K562 (cell line): ENCODE results near the gene DOCK4. TPM values are rescaled to one million over a fixed set of nuclear protein-coding genes. Genes with fewer than 3 reads are reported as not detected.

Experiments used
- ATAC-seq: fragments of 200-7000 bp; cut with Tn5 transposase; 3 replicates; pipeline ENCODE4 v1.9.1; 2020; ENCODE audit warnings: moderate library complexity
- BruUV-seq: library from RNA; stranded (reverse); fragments of 400-500 nt; replicated peaks from 2 replicates; lab custom pipeline; 2021; lab: Mats Ljungman, UMichigan
- CTCF ChIA-PET: fragments of 300-600 bp; formaldehyde crosslinking; extraction: SDS; loops from one replicate; lab custom pipeline; 2021; ENCODE audit warnings: low intra/inter-chr PET ratio; lab: Yijun Ruan, JAX
- POLR2A ChIA-PET: fragments of 300-600, 350-650 bp; sonication (Branson Sonifier 250); formaldehyde crosslinking; extraction: SDS; loops from one replicate; lab custom pipeline; 2021; ENCODE audit warnings: antibody characterized with exemption, inconsistent platforms; lab: Yijun Ruan, JAX
- DNase-seq, 4 experiments: peaks; one replicate each; pipeline versions ENCODE4 v3.0.0 to v3.0.0-alpha.2; 2011 to 2018; ENCODE audit warnings: low spot score in 3 of 4, mixed read lengths in 3 of 4; ENCODE audit errors: extremely low read depth in 1 of 4
- FAIRE-seq: peaks from 2 replicates; lab custom pipeline; 2011; peaks lifted over from hg19 to GRCh38; lab: Jason Lieb, UNC
- H2AFZ ChIP-seq: 2 replicates; pipeline ENCODE4 v1.6.0; 2011; ENCODE audit warnings: low read depth, low read length, control low read depth, inconsistent platforms
- H3K27ac ChIP-seq: fragments of 200-600 bp; 3 replicates; pipeline ENCODE4 v1.8.0; 2011; ENCODE audit warnings: low read depth, mild to moderate bottlenecking, control low read depth, inconsistent platforms, low read length, moderate library complexity, mixed read lengths; ENCODE audit errors: extremely low read depth
- H3K27me3 ChIP-seq, 2 experiments: fragments of 300-600 bp in 1 of 2; 2 replicates in 1 of 2; 3 replicates in 1 of 2; pipeline versions ENCODE4 v1.6.0 to v1.8.0; 2011; ENCODE audit warnings: inconsistent platforms in 2 of 2, low read length in 2 of 2, mild to moderate bottlenecking in 1 of 2, mixed read lengths in 1 of 2, moderate library complexity in 1 of 2; ENCODE audit not compliant: control insufficient read depth in 2 of 2, insufficient read depth in 2 of 2
- H3K36me3 ChIP-seq: fragments of 300-600 bp; 3 replicates; pipeline ENCODE4 v1.8.0; 2011; ENCODE audit warnings: mild to moderate bottlenecking, low read length, inconsistent platforms; ENCODE audit not compliant: control insufficient read depth, insufficient read depth
- H3K4me1 ChIP-seq, 2 experiments: fragments of 200-600 bp in 1 of 2; replicated peaks in 1 of 2; 2 replicates in 1 of 2; 3 replicates in 1 of 2; pipeline versions ENCODE4 v1.5.1 to v1.8.0; 2011; ENCODE audit warnings: inconsistent platforms in 2 of 2, low read length in 2 of 2, mild to moderate bottlenecking in 1 of 2, mixed read lengths in 1 of 2, moderate library complexity in 1 of 2; ENCODE audit not compliant: control insufficient read depth in 2 of 2, insufficient read depth in 2 of 2
- H3K4me2 ChIP-seq: 2 replicates; pipeline ENCODE4 v1.6.1; 2011; ENCODE audit warnings: low read length, control low read depth, inconsistent platforms, mixed read lengths; ENCODE audit not compliant: insufficient read depth
- H3K4me3 ChIP-seq: fragments of 200-600 bp; sonication (generic), shearing (Covaris generic); 2 replicates; pipeline ENCODE4 v1.5.1; 2016; ENCODE audit warnings: control low read depth, inconsistent platforms
- H3K79me2 ChIP-seq: fragments of 200-600 bp; 3 replicates; pipeline ENCODE4 v1.8.0; 2011; ENCODE audit warnings: low read length, inconsistent platforms; ENCODE audit not compliant: control insufficient read depth, insufficient read depth
- H3K9ac ChIP-seq, 2 experiments: 2 replicates each; pipeline versions ENCODE4 v1.6.0 to v1.6.1; 2011; ENCODE audit warnings: low read depth in 2 of 2, low read length in 2 of 2, control low read depth in 1 of 2, inconsistent platforms in 1 of 2, mild to moderate bottlenecking in 1 of 2, mixed read lengths in 1 of 2; ENCODE audit not compliant: insufficient read depth in 1 of 2
- H3K9me1 ChIP-seq: one replicate; pipeline ENCODE4 v1.6.0; 2011; ENCODE audit warnings: inconsistent platforms, mild to moderate bottlenecking, low read length, moderate library complexity; ENCODE audit not compliant: control insufficient read depth, insufficient read depth
- H3K9me3 ChIP-seq: replicated peaks from 2 replicates; pipeline ENCODE4 v1.5.1; 2011; ENCODE audit warnings: low read depth, low read length, inconsistent platforms; ENCODE audit not compliant: control insufficient read depth, insufficient read depth
- H4K20me1 ChIP-seq: replicated peaks from 2 replicates; pipeline ENCODE4 v1.6.1; 2011; ENCODE audit warnings: low read length, inconsistent platforms, mixed read lengths; ENCODE audit not compliant: control insufficient read depth, insufficient read depth
- FOXO4 ChIP-seq: fragments of 450-650 bp; formaldehyde crosslinking; IDR thresholded peaks from 2 replicates; pipeline ENCODE4 v1.4.0; 2020; ENCODE audit warnings: mild to moderate bottlenecking, moderate library complexity
- WGBS: fragments of 100-300 bp; shearing (Covaris generic); methylation state at CpG from one replicate; pipeline ENCODE4 v1.1.6; 2016; ENCODE audit warnings: low coverage, mixed read lengths; ENCODE audit not compliant: insufficient coverage; ENCODE audit errors: missing lambda C conversion rate; 5-methylcytosine and 5-hydroxymethylcytosine counted together
- in situ Hi-C: fragments of 300-500 bp; cut with MboI; formaldehyde crosslinking; loops from 4 replicates; pipeline ENCODE4 v1.15.0; 2018; ENCODE audit warnings: inconsistent platforms, mixed read lengths
- intact Hi-C: fragments of 100-400 bp; cut with micrococcal nuclease; formaldehyde crosslinking; loops from 2 replicates; pipeline ENCODE4 v1.14.2; 2022
- polyA plus RNA-seq, 8 experiments: library from polyadenylated mRNA; depleted of rRNA in 4 of 8; stranded (reverse) in 5 of 8; unstranded in 3 of 8; fragments of >200 nt; fragmentation: Nextera tagmentation in 2 of 8; fragmentation: Illumina TruSeq in 1 of 8; extraction: Ambion mirVana in 2 of 8; extraction: Trizol in 1 of 8; gene quantifications; 2 replicates each; pipeline versions ENCODE4 v1.2.1 to v1.2.3, GENCODE V29; 2011 to 2014; ENCODE audit warnings: inconsistent platforms in 1 of 8, missing spikeins in 1 of 8
- total RNA-seq, 7 experiments: library from RNA; depleted of rRNA in 6 of 7; stranded (reverse); fragments of >200 nt in 6 of 7; fragmentation: Illumina TruSeq in 2 of 7; extraction: Trizol in 2 of 7; gene quantifications; 2 replicates each; pipeline versions ENCODE4 v1.2.1 to v1.2.3, GENCODE V29; 2011 to 2021; ENCODE audit warnings: low replicate concordance in 1 of 7
- TF ChIP-seq, protein P1 (sequence below): fragments of 250-450 bp; sonication (Bioruptor Pico); IDR thresholded peaks from 2 replicates; pipeline ENCODE4 v1.8.0; 2022; ENCODE audit warnings: inconsistent platforms, mild to moderate bottlenecking, moderate library complexity, borderline replicate concordance

Gene DOCK4
- total and polyA plus RNA-seq, 9 of the 15 experiments (the other 6 are each of a cell fraction or from before 2014, with no cell fraction given) = 0.42 to 5.7 (median 2.3) TPM

DNA sequence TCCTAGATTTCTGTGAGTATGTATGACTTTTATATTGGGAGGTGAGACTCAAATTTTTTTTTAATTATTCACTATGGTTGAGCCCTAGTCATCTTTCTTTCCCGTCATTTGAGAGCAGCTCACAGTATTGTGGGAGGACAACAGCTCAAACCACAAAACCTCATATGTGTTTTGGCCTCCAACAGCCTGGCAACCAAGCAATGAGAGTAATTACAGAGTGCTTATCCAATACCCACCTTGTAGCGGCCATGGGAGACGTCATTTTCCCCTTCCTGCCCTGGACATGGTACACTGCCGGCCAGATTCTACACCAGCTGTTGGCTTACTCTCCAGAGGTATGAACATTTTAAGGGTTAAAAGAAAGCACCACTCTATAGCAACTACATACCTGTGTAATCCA lies 49.1 kb downstream of the DOCK4 start:
- no peaks in the 10 kb centered on the region for H3K4me1 ChIP-seq
- H3K9me1 ChIP-seq = no peaks in the 10 kb centered on the region
- intact Hi-C loops (no loop called here), in situ Hi-C loops (no loop called here)
- H3K4me3 ChIP-seq = no peak overlapping the region
- CTCF ChIA-PET = no interaction called here
- no peak for ATAC-seq
- H3K27ac ChIP-seq = no peak overlapping the region
- no peak for FAIRE-seq
- H3K4me2 ChIP-seq = no peak overlapping the region
- WGBS = 0% methylated on average over 4 of the region's 4 CpGs
- no TSS peak for BruUV-seq
- no peaks in the 10 kb centered on the region for H3K36me3 ChIP-seq
- H3K79me2 ChIP-seq = no peaks in the 10 kb centered on the region
- no peaks in the 10 kb centered on the region for H4K20me1 ChIP-seq
- H3K9ac ChIP-seq = no peak overlapping the region
- no peak for TF ChIP-seq FOXO4 (CRISPR knock-in tag)
- TF ChIP-seq, protein P1, sequence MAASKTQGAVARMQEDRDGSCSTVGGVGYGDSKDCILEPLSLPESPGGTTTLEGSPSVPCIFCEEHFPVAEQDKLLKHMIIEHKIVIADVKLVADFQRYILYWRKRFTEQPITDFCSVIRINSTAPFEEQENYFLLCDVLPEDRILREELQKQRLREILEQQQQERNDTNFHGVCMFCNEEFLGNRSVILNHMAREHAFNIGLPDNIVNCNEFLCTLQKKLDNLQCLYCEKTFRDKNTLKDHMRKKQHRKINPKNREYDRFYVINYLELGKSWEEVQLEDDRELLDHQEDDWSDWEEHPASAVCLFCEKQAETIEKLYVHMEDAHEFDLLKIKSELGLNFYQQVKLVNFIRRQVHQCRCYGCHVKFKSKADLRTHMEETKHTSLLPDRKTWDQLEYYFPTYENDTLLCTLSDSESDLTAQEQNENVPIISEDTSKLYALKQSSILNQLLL (CRISPR knock-in tag) = peak; percentile 34
- no peak for DNase-seq
- POLR2A ChIA-PET = interaction anchor here (1.3 kb wide), 1 partner anchor 9 kb away, joined by 3 read pairs; no protein-coding TSS in a partner anchor
- H3K9me3 ChIP-seq = no peaks in the 10 kb centered on the region
- no peak overlapping the region for H2AFZ ChIP-seq
- peaks cover 0 to 5% of the 10 kb centered on the region in 2 experiments; a peak in 1 of 5 replicates for H3K27me3 ChIP-seq
